ENCODE measurements around the gene RBCK1. TPM values are rescaled to one million over a fixed set of nuclear protein-coding genes. Genes with fewer than 3 reads are reported as not detected.

Gene RBCK1
- total RNA-seq, 1 donor from 2014 or later: 67.0 TPM

DNA sequence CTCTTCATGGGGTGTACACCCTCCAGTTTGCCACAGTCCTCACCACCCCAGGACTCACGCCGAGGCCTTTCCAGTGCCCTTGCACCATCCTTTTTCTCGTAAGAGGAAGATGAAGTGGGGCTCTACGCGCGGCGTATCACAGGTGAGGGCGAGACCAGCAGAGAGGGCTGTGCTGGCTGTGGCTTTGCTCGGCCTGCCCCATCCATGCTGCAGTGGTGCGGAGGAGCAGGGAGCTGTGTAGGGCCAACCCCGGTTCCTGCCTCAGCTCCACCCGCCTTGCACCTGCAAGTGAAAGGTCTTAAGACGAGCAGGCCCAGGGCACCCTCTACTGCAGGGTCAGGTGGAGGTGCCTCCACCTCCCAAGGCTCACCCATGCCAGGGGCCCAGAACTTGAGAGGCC lies 24.1 kb downstream of the RBCK1 start:
- Histone ChIP-seq H3K9me3 (no peaks in the 10 kb centered on the region), H3K27me3 (no peaks in the 10 kb centered on the region), H3K4me3 (no peak overlapping the region), H3K36me3 (peaks cover 0 to 59% of the 10 kb centered on the region in 2 donors), H3K4me1 (no peaks in the 10 kb centered on the region), H3K27ac (no peak overlapping the region)
- intact Hi-C loops (cut with DNase I): no loop called here
- TF ChIP-seq POLR2AphosphoS5 (IDR thresholded peaks at IDR 0.05; ENCODE audit: insufficient read depth in 1 of 2, low read depth in 1 of 2) (no peak), POLR2A (IDR thresholded peaks at IDR 0.05) (no peak)
- TF ChIP-seq, protein P1, sequence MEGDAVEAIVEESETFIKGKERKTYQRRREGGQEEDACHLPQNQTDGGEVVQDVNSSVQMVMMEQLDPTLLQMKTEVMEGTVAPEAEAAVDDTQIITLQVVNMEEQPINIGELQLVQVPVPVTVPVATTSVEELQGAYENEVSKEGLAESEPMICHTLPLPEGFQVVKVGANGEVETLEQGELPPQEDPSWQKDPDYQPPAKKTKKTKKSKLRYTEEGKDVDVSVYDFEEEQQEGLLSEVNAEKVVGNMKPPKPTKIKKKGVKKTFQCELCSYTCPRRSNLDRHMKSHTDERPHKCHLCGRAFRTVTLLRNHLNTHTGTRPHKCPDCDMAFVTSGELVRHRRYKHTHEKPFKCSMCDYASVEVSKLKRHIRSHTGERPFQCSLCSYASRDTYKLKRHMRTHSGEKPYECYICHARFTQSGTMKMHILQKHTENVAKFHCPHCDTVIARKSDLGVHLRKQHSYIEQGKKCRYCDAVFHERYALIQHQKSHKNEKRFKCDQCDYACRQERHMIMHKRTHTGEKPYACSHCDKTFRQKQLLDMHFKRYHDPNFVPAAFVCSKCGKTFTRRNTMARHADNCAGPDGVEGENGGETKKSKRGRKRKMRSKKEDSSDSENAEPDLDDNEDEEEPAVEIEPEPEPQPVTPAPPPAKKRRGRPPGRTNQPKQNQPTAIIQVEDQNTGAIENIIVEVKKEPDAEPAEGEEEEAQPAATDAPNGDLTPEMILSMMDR (IDR thresholded peaks at IDR 0.05): no peak
- DNase-seq (ENCODE audit: extremely low spot score in 2 of 2): no peak

DNA sequence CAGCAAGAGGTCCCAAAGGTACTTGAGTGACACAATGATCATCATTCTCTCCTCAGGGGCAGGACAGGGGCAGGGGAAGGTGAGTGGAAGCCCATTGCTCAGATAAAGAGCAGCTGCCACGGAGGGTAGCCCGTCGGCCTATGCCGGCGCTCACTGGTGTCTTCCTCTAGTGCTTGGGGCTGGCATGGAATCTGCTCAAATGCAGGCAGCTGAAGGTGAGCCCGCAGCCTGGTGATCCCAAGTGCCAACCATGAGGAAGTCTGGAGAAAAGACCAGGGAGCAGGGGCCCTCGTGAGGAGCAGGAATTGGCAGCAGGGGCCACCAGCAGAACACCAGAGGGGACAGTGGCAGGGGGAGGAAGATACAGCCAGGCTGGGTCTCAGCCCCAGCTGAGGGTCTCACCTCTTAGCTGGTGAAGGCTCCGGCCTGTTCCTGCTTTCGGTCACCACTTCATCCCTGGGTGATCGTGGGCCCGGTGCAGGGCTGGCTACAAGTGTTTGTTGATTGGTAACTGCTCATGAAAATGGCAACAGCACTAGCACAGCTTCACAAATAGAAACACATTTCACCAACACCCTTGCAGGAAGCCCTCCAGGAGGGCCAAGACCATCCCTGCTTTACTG lies 24.7 kb downstream of the RBCK1 start:
- no peaks in the 10 kb centered on the region for H3K9me3 ChIP-seq
- H3K27ac ChIP-seq: no peak overlapping the region
- no peaks in the 10 kb centered on the region for H3K4me1 ChIP-seq
- intact Hi-C loops (cut with DNase I): no loop called here
- H3K27me3 ChIP-seq: no peaks in the 10 kb centered on the region
- H3K4me3 ChIP-seq: no peak overlapping the region
- TF ChIP-seq POLR2AphosphoS5 (IDR thresholded peaks at IDR 0.05; ENCODE audit: insufficient read depth in 1 of 2, low read depth in 1 of 2) (no peak), POLR2A (IDR thresholded peaks at IDR 0.05) (no peak)
- TF ChIP-seq, protein P1 (IDR thresholded peaks at IDR 0.05): no peak
- peaks cover 0 to 59% of the 10 kb centered on the region in 2 donors for H3K36me3 ChIP-seq
- no peak for DNase-seq (ENCODE audit: extremely low spot score in 2 of 2)

DNA sequence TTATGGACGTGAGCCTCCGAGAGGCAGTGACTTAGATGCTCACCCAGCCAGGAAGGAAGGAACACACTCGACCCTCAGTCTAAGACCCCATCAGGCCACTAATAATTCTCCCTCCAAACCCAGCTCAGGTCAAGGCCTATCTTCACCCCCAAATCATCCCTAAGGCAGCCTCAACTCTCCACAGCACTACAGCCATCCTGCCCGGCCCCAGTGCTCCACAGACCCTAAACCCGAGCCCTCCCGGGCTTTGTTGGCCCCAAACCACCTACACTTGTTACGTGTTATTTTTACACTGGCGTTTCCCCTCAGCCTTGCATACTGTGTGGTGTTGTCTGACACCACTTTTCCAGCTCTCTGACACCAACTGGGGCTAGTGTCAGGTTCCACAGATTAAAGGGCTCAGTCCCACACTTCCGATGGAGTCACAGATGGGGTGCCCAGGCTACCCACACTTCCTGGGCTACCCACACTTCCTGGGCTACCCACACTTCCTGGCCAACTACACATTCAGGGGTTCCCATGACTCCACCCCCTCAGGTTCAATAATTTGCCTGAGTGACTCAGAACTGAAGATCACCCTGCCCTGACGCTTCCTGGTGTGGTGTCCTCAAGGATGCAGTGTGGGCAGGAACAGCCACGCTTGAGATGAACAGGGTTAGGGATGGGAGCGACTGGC lies 25.3 kb downstream of the RBCK1 start:
- no peaks in the 10 kb centered on the region for H3K4me1 ChIP-seq
- no peak for DNase-seq (ENCODE audit: extremely low spot score in 2 of 2)
- peaks cover 0 to 58% of the 10 kb centered on the region in 2 donors for H3K36me3 ChIP-seq
- no peak for TF ChIP-seq POLR2AphosphoS5 (IDR thresholded peaks at IDR 0.05; ENCODE audit: insufficient read depth in 1 of 2, low read depth in 1 of 2)
- TF ChIP-seq, protein P1 (IDR thresholded peaks at IDR 0.05): no peak
- no peak for TF ChIP-seq POLR2A (IDR thresholded peaks at IDR 0.05)
- H3K27ac ChIP-seq: no peak overlapping the region
- no peaks in the 10 kb centered on the region for H3K9me3 ChIP-seq
- H3K4me3 ChIP-seq: no peak overlapping the region
- intact Hi-C loops (cut with DNase I): no loop called here
- no peaks in the 10 kb centered on the region for H3K27me3 ChIP-seq

DNA sequence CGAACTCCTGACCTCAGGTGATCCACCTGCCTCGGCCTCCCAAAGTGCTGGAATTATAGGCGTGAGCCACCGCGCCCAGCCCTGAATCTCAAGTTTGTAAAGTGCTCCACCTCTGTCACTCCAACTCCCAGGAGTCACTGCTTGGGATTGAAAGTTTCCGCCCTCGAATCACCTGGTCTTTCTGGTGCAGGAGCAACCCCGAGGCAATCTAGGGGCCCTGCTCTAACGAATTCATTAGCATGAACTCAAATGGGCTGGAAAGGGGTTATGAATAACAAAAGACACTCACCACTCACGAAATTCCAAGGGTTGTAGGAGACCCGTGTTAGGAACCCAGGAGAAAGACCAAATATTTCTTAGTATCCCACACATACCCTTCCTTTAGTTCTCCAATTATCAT lies 26.1 kb downstream of the RBCK1 start:
- TF ChIP-seq, protein P1 (IDR thresholded peaks at IDR 0.05): no peak
- TF ChIP-seq POLR2AphosphoS5 (IDR thresholded peaks at IDR 0.05; ENCODE audit: insufficient read depth in 1 of 2, low read depth in 1 of 2) (no peak), POLR2A (IDR thresholded peaks at IDR 0.05) (no peak)
- no peaks in the 10 kb centered on the region for H3K27me3 ChIP-seq
- DNase-seq (ENCODE audit: extremely low spot score in 2 of 2): no peak
- peaks cover 4% of the 10 kb centered on the region for H3K4me1 ChIP-seq
- H3K36me3 ChIP-seq: peaks cover 0 to 59% of the 10 kb centered on the region in 2 donors
- no peaks in the 10 kb centered on the region for H3K9me3 ChIP-seq
- intact Hi-C loops (cut with DNase I): no loop called here
- no peak overlapping the region for H3K4me3 ChIP-seq
- H3K27ac ChIP-seq: no peak overlapping the region

Data from vagina (tissue), 2 donors.